ENCODE results near the gene TRIM39.

Gene TRIM39

GRCh38 chr6:30328397-30328796 lies 1.7 kb downstream of the TRIM39 start:
- no peak for DNase-seq

DNA sequence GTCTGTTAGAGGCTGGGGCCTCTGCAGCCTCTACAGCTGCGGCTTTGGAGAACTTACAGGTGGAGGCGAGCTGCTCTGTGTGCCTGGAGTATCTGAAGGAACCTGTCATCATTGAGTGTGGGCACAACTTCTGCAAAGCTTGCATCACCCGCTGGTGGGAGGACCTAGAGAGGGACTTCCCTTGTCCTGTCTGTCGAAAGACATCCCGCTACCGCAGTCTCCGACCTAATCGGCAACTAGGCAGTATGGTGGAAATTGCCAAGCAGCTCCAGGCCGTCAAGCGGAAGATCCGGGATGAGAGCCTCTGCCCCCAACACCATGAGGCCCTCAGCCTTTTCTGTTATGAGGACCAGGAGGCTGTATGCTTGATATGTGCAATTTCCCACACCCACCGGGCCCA lies 2.6 kb downstream of the TRIM39 start:
- no peak for DNase-seq

- DNase-seq = no peak
These were observed 5.3 kb downstream of the TRIM39 start for GRCh38 chr6:30331981-30332380.

DNA sequence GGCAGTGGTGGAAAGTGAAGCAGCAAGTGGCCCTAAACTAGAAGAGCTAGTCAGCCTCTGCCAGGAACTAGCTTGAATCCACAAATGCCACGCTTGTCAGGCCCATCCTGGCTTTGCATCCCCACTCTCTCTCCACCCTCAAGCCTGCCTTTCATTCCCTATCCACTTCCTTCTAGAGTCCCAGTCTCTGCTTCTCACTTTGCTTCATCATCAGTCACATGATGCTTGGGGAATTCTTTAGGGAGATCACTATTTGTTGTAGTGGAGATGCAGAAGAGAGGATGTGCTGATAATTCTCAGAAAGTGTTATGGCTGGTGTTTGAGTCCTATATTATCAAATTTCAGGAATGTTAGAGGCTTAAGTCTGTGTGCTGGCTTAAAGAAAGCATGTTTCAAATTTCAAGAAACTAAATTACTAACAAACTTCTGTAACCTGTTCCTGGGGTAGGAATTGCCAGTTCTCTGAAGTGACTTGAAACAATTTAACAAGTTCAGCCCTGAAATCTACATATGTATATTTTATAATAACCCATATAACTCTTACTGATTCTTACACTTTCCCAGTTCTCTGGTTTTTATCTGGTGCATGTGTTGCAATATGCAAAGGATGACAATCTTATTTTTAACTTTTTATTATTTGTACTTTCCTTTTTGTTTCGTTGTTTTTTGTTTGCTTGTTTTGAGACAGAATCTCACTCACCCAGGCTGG lies 7.5 kb downstream of the TRIM39 start:
- DNase-seq = no peak

DNA sequence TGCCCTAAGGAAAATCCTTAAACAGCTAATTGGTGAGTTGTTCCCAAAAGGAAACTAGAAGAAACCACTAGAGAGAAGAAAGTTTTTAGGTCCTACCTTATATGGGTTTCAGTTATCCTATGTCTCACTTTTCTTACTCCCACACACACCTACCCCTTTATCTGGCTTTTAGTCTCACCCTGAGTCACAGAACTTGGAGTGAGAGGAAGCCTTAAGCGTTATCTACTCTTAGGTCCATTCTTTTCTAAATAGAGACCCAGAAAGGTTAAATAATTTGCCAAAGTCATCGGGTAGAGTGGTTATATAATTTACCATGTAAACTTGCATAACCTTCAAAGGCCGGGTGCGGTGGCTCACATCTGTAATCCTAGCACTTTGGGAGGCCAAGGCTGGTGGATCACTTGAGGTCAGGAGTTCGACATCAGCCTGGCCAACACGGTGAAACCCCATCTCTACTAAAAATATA lies 13.9 kb downstream of the TRIM39 start:
- no peak for DNase-seq

- no peak for DNase-seq
These were observed 14.5 kb downstream of the TRIM39 start for GRCh38 chr6:30341218-30341617.

GRCh38 chr6:30341728-30342127 lies 15.0 kb downstream of the TRIM39 start:
- DNase-seq = no peak

- DNase-seq = no peak
These were observed 17.6 kb downstream of the TRIM39 start for GRCh38 chr6:30344191-30344867.

- DNase-seq = peak; percentile 91
These were observed 18.3 kb downstream of the TRIM39 start, which contains the start of gene RPP21 for GRCh38 chr6:30344868-30345671. RPP21 (plus strand) TSS chr6:30345156; CDS start chr6:30345172, 16 bp downstream.

- no peak for DNase-seq
These were observed 19.1 kb downstream of the TRIM39 start for GRCh38 chr6:30345852-30346251.

DNA sequence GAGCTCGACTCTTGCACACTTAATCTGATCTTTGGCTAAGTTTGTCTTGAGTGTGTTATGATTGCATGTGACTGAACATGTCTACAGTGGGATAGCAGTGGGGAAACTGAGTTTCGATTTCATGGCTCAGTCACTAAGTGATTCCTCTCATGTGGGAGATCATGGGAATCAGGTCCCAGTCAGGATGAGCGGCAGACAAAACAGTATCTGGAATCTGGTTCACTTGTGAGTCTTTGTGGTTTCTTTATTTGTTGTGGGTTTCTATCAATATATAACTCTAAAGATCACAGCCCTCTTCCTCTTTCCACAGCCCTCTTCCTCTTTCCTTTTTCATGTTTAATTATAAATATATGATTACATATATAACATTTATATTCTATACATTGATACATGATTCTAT lies 22.2 kb downstream of the TRIM39 start:
- no peak for DNase-seq

- DNase-seq = peak; percentile 54
These were observed 22.9 kb downstream of the TRIM39 start for GRCh38 chr6:30349421-30350177.

- peak; percentile 65 for DNase-seq
These were observed 23.8 kb downstream of the TRIM39 start for GRCh38 chr6:30350524-30350923.

- DNase-seq = no peak
These were observed 25.8 kb downstream of the TRIM39 start for GRCh38 chr6:30352550-30352949.

GRCh38 chr6:30355281-30355680 lies 28.6 kb downstream of the TRIM39 start:
- no peak for DNase-seq

GRCh38 chr6:30356536-30356935 lies 29.8 kb downstream of the TRIM39 start:
- no peak for DNase-seq

DNA sequence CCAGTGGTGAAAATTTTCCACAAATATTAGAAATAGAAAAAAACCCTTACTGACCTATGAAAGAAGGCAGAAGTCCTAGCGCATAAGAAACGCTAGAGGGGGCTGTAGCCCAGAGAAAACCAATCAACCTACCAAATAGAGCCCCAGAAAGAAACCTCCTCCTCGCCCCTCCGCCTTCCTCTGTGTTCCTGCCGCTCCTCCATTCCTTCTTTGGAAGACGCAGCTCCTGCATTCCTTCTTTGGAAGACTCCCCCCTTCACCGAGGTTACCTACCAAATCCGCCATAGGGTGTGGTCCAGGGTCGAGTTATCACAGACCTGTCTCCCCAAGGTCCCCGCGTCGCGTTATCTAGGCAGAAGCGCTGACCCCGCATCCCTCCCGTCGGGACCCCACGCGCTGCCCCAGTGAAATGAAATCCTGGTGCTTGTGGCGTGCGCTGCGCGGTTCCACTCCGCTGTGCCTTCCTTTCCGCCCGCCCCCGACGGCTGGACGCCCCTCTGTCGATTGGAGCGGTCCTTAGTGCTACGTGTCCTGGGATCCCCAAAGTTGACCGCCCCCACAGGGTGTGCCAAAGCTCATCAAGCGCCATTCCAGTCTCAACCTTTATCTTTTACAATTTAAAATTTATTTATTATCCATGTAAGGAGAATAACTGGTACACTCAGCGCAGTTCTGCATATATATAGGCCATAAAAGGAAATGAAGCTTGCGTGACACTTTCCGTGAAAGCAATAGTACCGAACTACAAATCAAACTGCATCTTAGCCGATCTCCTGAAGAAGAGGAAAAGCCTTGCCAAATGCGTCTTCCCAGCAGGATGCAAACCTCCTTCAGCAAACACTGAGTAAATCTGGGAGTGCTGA lies 31.2 kb downstream of the TRIM39 start:
- peak; percentile 62 for DNase-seq

- no peak for DNase-seq
These were observed 32.5 kb downstream of the TRIM39 start for GRCh38 chr6:30359276-30359675.

GRCh38 chr6:30360139-30360538 lies 33.4 kb downstream of the TRIM39 start:
- DNase-seq = no peak

DNA sequence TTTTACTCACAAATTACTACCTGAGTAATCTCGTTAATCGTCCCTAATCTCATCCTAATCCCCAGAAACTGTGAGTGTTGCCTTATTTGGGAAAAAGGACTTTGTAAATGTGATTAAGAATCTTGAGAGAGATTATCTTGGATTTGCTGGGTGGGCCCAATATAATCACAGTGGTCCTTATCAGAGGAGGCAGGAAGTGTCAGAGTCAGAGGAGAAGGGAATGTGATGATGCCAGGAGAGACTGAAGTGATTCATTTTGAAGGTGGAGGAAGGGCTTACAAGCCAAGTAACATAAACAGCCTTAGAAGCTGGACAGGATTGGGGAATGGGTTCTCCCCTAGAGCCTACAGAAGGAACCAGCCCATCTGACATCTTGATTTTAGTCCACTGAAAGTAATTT lies 34.9 kb downstream of the TRIM39 start:
- no peak for DNase-seq

GRCh38 chr6:30363459-30363858 lies 36.7 kb downstream of the TRIM39 start:
- no peak for DNase-seq

- DNase-seq = no peak
These were observed 37.9 kb downstream of the TRIM39 start for GRCh38 chr6:30364591-30364990.

Measured in activated CD4-positive, alpha-beta T cell treated with anti-CD3 and anti-CD28 coated beads, Interleukin-2, Interleukin-6, amounts not matched to agents 100 ng/mL and 50 ng/mL, durations not matched to agents 16 hours and 8 hours (primary cell).